VCaP (cell line): ENCODE data around the gene DSTN.

ENCODE experiments used
- H3K27ac ChIP-seq: fragments of 450-650 bp; 2 replicates; pipeline ENCODE4 v1.5.1; 2017
- TF ChIP-seq, protein P1 (sequence below): fragments of 450-650 bp; conservative IDR thresholded peaks from 2 replicates; pipeline ENCODE4 v1.5.1; 2017; ENCODE audit warnings: mild to moderate bottlenecking, moderate library complexity

DSTN gene

DNA sequence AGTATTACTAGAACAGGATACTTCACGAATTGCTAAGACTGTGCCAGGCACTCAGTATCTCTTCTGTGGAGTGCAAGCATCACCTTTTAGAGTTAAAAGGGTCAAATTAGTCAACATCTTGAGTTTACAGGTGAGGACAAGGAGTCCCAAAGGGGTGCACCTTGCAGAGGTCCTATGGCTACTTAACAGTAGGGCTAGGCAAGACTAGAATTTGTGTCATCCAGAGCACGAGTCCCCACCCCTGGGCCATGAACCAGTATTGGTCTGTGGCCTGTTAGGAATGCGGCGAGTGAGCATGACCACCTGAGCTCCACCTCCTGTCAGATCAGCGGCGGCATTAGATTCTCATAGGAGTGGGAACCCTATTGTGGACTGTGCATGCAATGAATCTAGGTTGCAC is 10.5 kb upstream of the DSTN start:
- peak overlapping the region; percentile 100 for H3K27ac ChIP-seq
- TF ChIP-seq, protein P1, sequence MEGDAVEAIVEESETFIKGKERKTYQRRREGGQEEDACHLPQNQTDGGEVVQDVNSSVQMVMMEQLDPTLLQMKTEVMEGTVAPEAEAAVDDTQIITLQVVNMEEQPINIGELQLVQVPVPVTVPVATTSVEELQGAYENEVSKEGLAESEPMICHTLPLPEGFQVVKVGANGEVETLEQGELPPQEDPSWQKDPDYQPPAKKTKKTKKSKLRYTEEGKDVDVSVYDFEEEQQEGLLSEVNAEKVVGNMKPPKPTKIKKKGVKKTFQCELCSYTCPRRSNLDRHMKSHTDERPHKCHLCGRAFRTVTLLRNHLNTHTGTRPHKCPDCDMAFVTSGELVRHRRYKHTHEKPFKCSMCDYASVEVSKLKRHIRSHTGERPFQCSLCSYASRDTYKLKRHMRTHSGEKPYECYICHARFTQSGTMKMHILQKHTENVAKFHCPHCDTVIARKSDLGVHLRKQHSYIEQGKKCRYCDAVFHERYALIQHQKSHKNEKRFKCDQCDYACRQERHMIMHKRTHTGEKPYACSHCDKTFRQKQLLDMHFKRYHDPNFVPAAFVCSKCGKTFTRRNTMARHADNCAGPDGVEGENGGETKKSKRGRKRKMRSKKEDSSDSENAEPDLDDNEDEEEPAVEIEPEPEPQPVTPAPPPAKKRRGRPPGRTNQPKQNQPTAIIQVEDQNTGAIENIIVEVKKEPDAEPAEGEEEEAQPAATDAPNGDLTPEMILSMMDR = no peak

DNA sequence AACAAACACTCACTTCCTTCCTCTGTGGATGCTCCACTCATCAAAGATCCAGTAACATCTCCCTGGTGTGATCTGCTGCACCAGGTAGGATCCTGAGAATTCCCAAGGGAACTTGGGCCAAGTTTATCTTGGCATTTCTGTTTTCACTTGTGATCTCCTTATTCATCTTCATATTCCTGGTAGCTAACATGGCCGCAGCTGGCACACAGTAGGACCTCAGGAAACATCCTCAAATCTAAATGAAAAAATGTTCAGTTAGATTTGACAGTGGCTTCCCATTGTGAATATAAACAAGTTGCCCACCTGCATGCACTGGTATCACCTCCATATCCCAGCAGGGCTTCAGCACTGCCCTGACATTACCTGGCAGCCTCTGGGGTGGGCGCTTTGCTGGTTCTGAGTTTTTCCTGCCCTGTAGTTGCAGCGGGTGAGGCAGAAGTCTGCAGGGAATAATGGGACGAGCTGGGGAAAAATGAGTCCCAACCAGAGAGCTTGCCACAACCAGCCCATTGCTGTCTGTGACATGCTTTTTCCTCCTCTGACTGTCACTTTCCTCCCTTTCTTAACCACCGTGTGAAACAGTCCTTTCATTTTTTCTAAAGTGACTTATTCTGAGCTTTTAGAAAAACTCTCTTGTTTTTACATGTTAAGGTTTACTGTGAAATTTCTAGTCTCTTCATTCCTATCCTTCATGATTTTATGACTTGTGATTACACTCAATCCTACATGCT is 9.4 kb upstream of the DSTN start:
- H3K27ac ChIP-seq = no peak overlapping the region
- TF ChIP-seq, protein P1 = no peak

DNA sequence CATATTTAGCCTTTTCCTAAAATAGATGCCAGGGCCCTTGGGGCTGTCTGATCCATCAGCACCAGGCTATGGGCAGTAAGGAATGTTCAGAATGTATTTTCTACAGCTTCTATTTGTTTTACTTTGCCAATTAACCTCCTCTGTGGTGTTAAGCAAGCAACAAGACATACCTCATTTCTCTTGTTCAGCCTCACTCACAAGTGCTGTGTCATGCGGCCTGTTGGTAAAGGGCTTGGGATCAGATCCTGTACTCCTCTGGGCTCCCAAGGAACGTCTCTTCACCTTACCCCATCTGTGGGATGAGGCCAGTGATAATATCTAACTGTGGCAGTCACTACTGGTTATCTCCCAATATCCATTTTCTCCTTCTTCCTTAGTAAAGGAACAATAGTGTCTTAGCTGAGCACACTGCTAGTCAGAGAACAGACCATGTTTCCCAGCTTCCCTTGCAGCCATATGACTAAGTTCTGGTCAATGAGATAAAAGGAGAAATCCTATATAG is 7.0 kb upstream of the DSTN start:
- 0 out of 2 replicates have a peak overlapping the region, but pooled peaks have one; percentile 4 for H3K27ac ChIP-seq
- TF ChIP-seq, protein P1 = no peak

GRCh38 chr20:17565169-17565845 is 4.6 kb upstream of the DSTN start:
- no peak overlapping the region for H3K27ac ChIP-seq

GRCh38 chr20:17566345-17566744 is 3.5 kb upstream of the DSTN start:
- TF ChIP-seq, protein P1 = no peak
- H3K27ac ChIP-seq = peak overlapping the region; percentile 100; the same call in 1 of the 2 replicates

More at GRCh38 chr20:17565169-17565845, 4.6 kb upstream of the DSTN start:
- TF ChIP-seq, protein P1 = no peak

DNA sequence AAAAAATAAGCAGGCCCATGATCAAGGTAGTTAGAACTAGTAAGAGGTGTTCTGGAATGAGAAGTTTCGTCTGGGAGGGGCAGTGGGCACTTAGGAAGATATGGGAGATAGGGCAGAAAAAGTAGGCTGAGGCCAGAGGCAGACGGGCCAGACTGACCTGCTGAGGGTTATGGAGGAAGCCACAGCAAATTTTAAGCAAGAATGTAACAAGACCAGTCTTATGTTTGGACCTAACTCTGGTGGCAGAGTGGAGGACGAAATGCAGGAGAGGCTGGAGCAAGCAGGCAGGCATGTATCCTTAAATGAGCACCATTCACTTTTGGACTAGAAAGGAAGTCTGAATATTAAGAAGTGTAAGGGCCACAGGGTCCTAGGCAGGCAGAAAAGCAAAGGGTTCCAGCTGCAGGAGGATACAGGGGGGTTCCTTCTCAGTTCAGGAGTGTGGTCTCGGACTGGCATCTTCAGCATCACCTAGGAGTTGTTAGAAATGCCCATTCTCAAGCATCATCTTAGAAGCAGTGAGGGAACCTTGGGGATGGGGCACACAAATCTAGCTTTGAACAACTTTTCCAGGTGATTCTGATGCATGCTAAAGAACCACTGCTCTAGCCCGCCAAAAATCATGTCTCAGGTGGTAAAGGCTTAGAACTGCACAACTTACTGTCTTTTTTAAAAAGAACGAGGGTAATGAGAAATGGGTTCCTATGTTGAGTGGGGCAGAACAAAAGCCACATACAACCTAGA is 1.7 kb upstream of the DSTN start:
- peak overlapping the region; percentile 100 for H3K27ac ChIP-seq
- TF ChIP-seq, protein P1 = 0 out of 2 replicates have a peak, but pooled peaks have one; percentile 4

- TF ChIP-seq, protein P1 = no peak
- peak overlapping the region; percentile 100 for H3K27ac ChIP-seq
Measured at GRCh38 chr20:17568972-17569521, 828 bp upstream of the DSTN start.
